Activated CD4-positive, alpha-beta T cell treated with anti-CD3 and anti-CD28 coated beads, Interleukin-2, Interleukin-4, amounts not matched to agents 100 ng/mL and 50 ng/mL, durations not matched to agents 16 hours and 8 hours (primary cell): Measurements from ENCODE around the gene RHOXF2B.
"Not testable (repeated sequence)": the region's sequence is repeated elsewhere in the genome, so short reads cannot be mapped to it uniquely, and the experiment has no call there.

Experiments used
- DNase-seq: peaks from one replicate; pipeline ENCODE4 v3.0.0-alpha.2; 2020; ENCODE audit warnings: low spot score

Gene RHOXF2B

GRCh38 chrX:120077590-120077989 lies at the start of gene RHOXF2B:
Gene RHOXF2B (minus strand): TSS chrX:120077690. CDS start chrX:120077552, 138 bp downstream.
- DNase-seq = not testable (repeated sequence)

- DNase-seq = no peak
Observed at GRCh38 chrX:120125444-120125843, 48.0 kb upstream of the RHOXF2B start.

GRCh38 chrX:120120223-120120622 lies 42.7 kb upstream of the RHOXF2B start:
- no peak for DNase-seq

GRCh38 chrX:120115438-120115963 lies 38.0 kb upstream of the RHOXF2B start, which contains the start of gene RHOXF1:
Gene RHOXF1 (minus strand): TSS chrX:120115913. CDS start chrX:120115862, 51 bp downstream.
- no peak for DNase-seq

GRCh38 chrX:120111611-120112010 lies 34.1 kb upstream of the RHOXF2B start:
- no peak for DNase-seq

GRCh38 chrX:120109378-120109777 lies 31.9 kb upstream of the RHOXF2B start:
- DNase-seq = no peak

GRCh38 chrX:120104707-120105106 lies 27.2 kb upstream of the RHOXF2B start:
- DNase-seq = not testable (repeated sequence)

- DNase-seq = not testable (repeated sequence)
Observed at GRCh38 chrX:120101057-120101456, 23.6 kb upstream of the RHOXF2B start.

GRCh38 chrX:120090208-120090607 lies 12.7 kb upstream of the RHOXF2B start:
- no peak for DNase-seq

GRCh38 chrX:120087289-120088017 lies 10.0 kb upstream of the RHOXF2B start:
- DNase-seq = no peak

GRCh38 chrX:120085553-120086185 lies 8.2 kb upstream of the RHOXF2B start:
- not testable (repeated sequence) for DNase-seq

- not testable (repeated sequence) for DNase-seq
Observed at GRCh38 chrX:120066169-120066568, 11.3 kb downstream of the RHOXF2B start.

- not testable (repeated sequence) for DNase-seq
Observed at GRCh38 chrX:120042712-120043111, 34.8 kb downstream of the RHOXF2B start.

GRCh38 chrX:120042247-120042646 lies 35.2 kb downstream of the RHOXF2B start:
- DNase-seq = not testable (repeated sequence)

GRCh38 chrX:120040176-120040575 lies 37.3 kb downstream of the RHOXF2B start:
- not testable (repeated sequence) for DNase-seq

GRCh38 chrX:120039087-120039733 lies 38.3 kb downstream of the RHOXF2B start:
- DNase-seq = not testable (repeated sequence)

- no peak for DNase-seq
Observed at GRCh38 chrX:120036704-120037103, 40.8 kb downstream of the RHOXF2B start.

- not testable (repeated sequence) for DNase-seq
Observed at GRCh38 chrX:120035522-120036309, 41.8 kb downstream of the RHOXF2B start.

- DNase-seq = no peak
Observed at GRCh38 chrX:120029354-120029753, 48.1 kb downstream of the RHOXF2B start.

- DNase-seq = no peak
Observed at GRCh38 chrX:120023259-120023658, 54.2 kb downstream of the RHOXF2B start.

- DNase-seq = no peak
Observed at GRCh38 chrX:120022763-120023162, 54.7 kb downstream of the RHOXF2B start.
